GM10847 (cell line): Measurements from ENCODE around the gene CELA2B.

Source experiments
- POLR2A ChIP-seq: IDR thresholded peaks from 2 replicates; pipeline ENCODE4 v1.6.1; 2011; ENCODE audit not compliant: insufficient read length; ENCODE audit errors: extremely low read depth

Gene CELA2B

GRCh38 chr1:15459771-15460707 lies 15.9 kb upstream of the CELA2B start:
- no peak for TF ChIP-seq POLR2A

- TF ChIP-seq POLR2A, result no peak
Measured at GRCh38 chr1:15460708-15461095, 15.2 kb upstream of the CELA2B start.

GRCh38 chr1:15465674-15466073 lies 10.2 kb upstream of the CELA2B start:
- no peak for TF ChIP-seq POLR2A

- TF ChIP-seq POLR2A, result no peak
Measured at GRCh38 chr1:15468145-15468544, 7.8 kb upstream of the CELA2B start.

GRCh38 chr1:15469361-15469760 lies 6.5 kb upstream of the CELA2B start:
- TF ChIP-seq POLR2A, result no peak

- TF ChIP-seq POLR2A, result no peak
Measured at GRCh38 chr1:15472587-15472986, 3.3 kb upstream of the CELA2B start.

- TF ChIP-seq POLR2A, result no peak
Measured at GRCh38 chr1:15476927-15477326, 1.0 kb downstream of the CELA2B start.

GRCh38 chr1:15477646-15478212 lies 1.8 kb downstream of the CELA2B start:
- no peak for TF ChIP-seq POLR2A

GRCh38 chr1:15479654-15480347 lies 3.9 kb downstream of the CELA2B start:
- no peak for TF ChIP-seq POLR2A

- TF ChIP-seq POLR2A, result no peak
Measured at GRCh38 chr1:15483971-15484370, 8.1 kb downstream of the CELA2B start.

GRCh38 chr1:15485636-15486035 lies 9.7 kb downstream of the CELA2B start:
- TF ChIP-seq POLR2A, result no peak

GRCh38 chr1:15488371-15488770 lies 12.5 kb downstream of the CELA2B start:
- TF ChIP-seq POLR2A, result no peak

GRCh38 chr1:15489052-15489736 lies 13.3 kb downstream of the CELA2B start:
- TF ChIP-seq POLR2A, result no peak

GRCh38 chr1:15492596-15492995 lies 16.7 kb downstream of the CELA2B start:
- TF ChIP-seq POLR2A, result no peak

- TF ChIP-seq POLR2A, result no peak
Measured at GRCh38 chr1:15493869-15494390, 18.0 kb downstream of the CELA2B start.
